Iris pigment epithelial cell (primary cell): Measurements from ENCODE around the gene RAD23B.
A peak's percentile ranks its signal among the peaks of the same experiment; 100 is the strongest.
"Not testable (repeated sequence)": the region's sequence is repeated elsewhere in the genome, so short reads cannot be mapped to it uniquely, and the experiment has no call there.

Experiments
- DNase-seq: peaks from one replicate; pipeline ENCODE4 v3.0.0-alpha.2; 2011; ENCODE audit warnings: low read depth

Gene RAD23B

GRCh38 chr9:107282759-107283622, at the start of gene RAD23B:
Gene RAD23B (plus strand): TSS chr9:107283279. CDS start chr9:107283630, 351 bp downstream.
- DNase-seq: peak; percentile 99

GRCh38 chr9:107235765-107236442, 47.2 kb upstream of the RAD23B start:
- no peak for DNase-seq

- no peak for DNase-seq
Measured at GRCh38 chr9:107237873-107238272, 45.2 kb upstream of the RAD23B start.

GRCh38 chr9:107239474-107239873, 43.6 kb upstream of the RAD23B start:
- DNase-seq: peak; percentile 46

GRCh38 chr9:107240260-107240659, 42.8 kb upstream of the RAD23B start:
- no peak for DNase-seq

GRCh38 chr9:107242073-107243030, 40.7 kb upstream of the RAD23B start:
- DNase-seq: peak; percentile 10

GRCh38 chr9:107243742-107244141, 39.3 kb upstream of the RAD23B start:
- DNase-seq: peak; percentile 84

GRCh38 chr9:107246259-107247254, 36.5 kb upstream of the RAD23B start:
- peak; percentile 27 for DNase-seq

GRCh38 chr9:107248714-107249113, 34.4 kb upstream of the RAD23B start:
- no peak for DNase-seq

- DNase-seq: peak; percentile 53
Measured at GRCh38 chr9:107249131-107249533, 33.9 kb upstream of the RAD23B start.

- DNase-seq: peak; percentile 31
Measured at GRCh38 chr9:107249665-107250285, 33.3 kb upstream of the RAD23B start.

- peak; percentile 89 for DNase-seq
Measured at GRCh38 chr9:107251756-107252322, 31.2 kb upstream of the RAD23B start.

- DNase-seq: no peak
Measured at GRCh38 chr9:107258919-107259318, 24.2 kb upstream of the RAD23B start.

GRCh38 chr9:107259751-107260313, 23.2 kb upstream of the RAD23B start:
- not testable (repeated sequence) for DNase-seq

GRCh38 chr9:107260437-107261081, 22.5 kb upstream of the RAD23B start:
- DNase-seq: no peak

GRCh38 chr9:107261106-107261505, 22.0 kb upstream of the RAD23B start:
- DNase-seq: no peak

GRCh38 chr9:107263289-107263688, 19.8 kb upstream of the RAD23B start:
- no peak for DNase-seq

GRCh38 chr9:107266624-107267368, 16.3 kb upstream of the RAD23B start:
- no peak for DNase-seq
